NCI-H510A treated with DMSO at 0.1 percent for 48 hours (cell line): ENCODE results near the gene TYRP1.

Experiments
- DNase-seq: peaks from one replicate; lab custom pipeline; 2025; lab: John Stamatoyannopoulos, UW

TYRP1 gene

DNA sequence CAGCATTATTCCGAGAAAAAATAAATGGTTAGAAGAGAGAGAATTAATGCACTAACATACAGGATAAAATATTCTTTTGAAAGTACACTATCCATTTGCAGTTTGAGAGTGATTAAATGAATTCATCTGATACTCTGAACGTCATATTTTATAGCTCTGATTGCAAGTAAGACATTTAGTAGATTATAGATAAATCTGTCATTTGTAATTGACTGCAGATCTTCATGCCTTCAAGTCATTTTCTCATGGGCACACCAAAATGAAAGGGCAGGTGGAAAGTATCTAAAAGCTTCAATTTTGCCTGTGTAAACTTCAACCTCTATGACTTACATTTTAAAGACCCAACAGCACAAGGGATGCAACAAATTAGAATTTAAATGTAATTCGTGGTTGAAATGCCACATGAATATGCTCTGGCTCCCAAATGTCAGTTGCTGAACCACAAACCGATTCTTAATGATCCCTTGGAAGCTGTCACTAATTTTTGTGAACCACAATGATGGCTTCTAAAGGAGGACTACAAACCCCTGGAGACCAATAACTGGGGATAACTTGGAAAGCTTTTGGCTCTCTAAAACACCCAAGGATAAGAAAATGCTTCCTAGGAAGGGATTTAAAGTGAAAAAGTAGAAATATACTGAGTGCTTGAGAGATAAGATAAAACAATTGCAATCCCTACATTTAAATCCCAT is 3.9 kb downstream of the TYRP1 start:
- DNase-seq = no peak

- DNase-seq = no peak
These were observed 4.5 kb downstream of the TYRP1 start for GRCh38 chr9:12697719-12698118.

GRCh38 chr9:12698266-12698665 is 5.1 kb downstream of the TYRP1 start:
- no peak for DNase-seq

DNA sequence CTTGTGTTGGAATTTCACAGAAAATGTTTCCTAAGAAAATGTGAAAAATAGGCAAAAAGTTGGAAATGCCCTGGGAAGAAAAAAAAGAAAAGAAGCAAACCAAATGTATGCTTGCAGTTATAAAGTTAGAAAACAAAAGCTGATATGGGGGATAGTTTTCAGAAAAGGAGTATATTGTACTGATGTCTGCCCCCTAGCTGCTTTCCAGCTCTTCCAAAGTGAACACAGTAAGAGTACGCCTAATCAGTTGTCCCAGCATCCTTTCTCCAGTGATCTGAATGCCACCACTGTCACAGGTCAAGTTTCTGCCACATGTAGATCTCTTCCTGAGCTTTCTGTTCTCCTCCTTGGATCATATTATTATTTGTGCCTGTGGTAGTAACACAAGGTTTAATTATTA is 5.8 kb downstream of the TYRP1 start:
- no peak for DNase-seq

GRCh38 chr9:12699529-12699928 is 6.3 kb downstream of the TYRP1 start:
- DNase-seq = no peak

GRCh38 chr9:12701126-12701525 is 7.9 kb downstream of the TYRP1 start:
- no peak for DNase-seq

- peak; percentile 33 for DNase-seq
These were observed 9.1 kb downstream of the TYRP1 start for GRCh38 chr9:12702160-12702758.

DNA sequence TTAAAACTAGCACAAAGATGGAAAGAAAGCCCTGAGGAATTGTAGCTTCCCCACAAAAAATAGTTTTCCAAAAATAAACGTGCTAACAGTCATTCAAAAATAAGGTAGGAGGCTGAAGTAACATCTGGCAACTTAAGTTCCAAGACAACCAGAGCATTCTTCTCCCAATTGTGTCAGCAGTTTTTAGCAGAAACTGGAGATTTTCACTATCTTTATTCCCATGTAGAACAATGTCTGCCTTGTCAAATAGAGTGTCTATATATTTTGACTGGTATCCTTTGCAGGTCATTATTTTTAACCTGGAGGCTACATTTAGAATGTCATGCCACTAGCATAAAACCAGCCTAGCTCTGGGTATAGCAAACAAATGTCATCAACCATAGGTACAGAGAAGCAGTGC is 10.8 kb downstream of the TYRP1 start:
- DNase-seq = no peak

DNA sequence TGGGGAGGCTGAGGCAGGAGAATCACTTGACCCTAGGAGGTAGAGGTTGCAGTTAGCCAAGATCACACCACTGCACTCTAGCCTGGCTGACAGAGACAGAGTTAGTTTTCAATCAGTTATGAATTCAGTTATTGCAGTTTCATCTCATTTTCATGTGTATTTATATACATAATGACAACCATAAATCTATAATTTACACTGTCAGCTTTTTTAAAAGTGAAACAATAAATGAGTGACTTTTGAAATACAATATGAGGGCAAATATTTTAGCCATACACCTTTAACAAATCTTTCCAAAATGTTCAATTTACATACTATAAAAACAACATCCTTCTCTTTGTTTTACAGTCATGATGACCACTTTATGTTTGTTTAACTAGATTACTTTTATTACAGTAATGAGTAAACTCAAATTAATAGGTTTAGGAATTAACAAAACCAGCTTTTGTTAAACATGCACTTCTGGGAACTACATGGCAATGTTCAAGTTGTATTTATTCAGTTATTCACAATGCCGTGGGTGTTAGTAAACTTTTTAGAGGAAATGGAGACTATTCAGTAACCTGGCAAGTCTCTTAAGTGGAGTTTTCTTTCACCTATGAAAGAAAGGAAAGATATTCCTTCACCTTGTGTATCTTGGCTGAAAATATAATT is 12.7 kb downstream of the TYRP1 start:
- no peak for DNase-seq

- DNase-seq = no peak
These were observed 15.5 kb downstream of the TYRP1 start for GRCh38 chr9:12708562-12709298.

DNA sequence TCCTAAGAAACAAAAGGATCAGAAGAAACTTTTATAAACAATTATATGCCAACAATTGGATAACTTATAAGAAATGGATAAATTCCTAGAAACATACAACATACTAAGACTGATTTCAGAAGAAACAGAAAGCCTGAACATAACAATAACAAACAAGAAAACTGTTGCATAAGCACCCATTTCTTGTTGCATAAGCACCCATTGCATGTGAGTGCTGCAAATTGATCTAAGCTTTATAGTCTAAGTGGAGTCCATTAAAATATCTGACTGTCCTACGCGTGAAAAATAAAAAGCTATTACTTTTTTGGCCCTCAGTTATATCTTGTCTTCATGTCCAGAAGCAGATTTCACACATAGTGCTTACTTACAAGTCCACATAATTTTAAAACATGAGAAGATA is 19.3 kb downstream of the TYRP1 start:
- no peak for DNase-seq

DNA sequence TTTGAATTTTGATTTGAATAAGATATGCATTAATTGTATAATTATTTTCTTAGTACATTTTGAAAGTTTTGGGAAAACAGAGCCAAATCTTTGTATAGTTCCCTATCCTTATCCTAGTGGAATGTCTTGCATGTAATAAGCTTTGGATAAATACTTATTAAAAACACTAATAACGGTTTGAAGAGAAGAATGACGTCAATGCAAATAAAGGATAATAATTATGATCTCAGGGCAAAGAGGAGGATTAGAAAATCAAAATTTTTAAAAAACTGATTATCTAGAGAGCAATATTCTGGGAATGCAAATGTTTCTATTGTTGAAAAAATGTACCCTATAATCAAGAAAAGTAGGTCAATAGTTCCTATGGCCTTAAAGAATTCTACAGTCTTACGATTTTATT is 22.1 kb downstream of the TYRP1 start:
- no peak for DNase-seq

GRCh38 chr9:12716823-12717600 is 23.8 kb downstream of the TYRP1 start:
- DNase-seq = no peak

GRCh38 chr9:12717907-12718306 is 24.7 kb downstream of the TYRP1 start:
- no peak for DNase-seq

GRCh38 chr9:12718482-12719026 is 25.4 kb downstream of the TYRP1 start:
- DNase-seq = no peak

GRCh38 chr9:12719431-12719830 is 26.2 kb downstream of the TYRP1 start:
- DNase-seq = peak; percentile 72

DNA sequence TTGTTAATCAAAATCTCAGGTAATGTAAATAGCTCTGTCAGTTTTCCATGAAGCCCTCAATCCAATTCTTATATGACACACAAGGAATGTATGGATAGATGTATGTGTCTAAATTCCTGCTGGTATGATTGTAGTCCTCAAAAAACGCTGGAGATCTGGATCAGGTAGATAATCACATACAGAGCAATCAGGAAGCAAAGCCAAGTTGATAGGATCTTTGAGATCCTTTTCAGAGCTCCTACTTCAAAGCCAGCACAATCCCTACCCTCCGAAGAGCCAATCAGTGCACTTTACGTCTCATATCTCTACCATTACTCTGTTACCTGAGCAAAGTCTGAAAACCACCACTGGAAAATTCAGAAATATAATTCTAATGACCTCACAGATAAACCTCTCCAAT is 27.4 kb downstream of the TYRP1 start:
- no peak for DNase-seq

DNA sequence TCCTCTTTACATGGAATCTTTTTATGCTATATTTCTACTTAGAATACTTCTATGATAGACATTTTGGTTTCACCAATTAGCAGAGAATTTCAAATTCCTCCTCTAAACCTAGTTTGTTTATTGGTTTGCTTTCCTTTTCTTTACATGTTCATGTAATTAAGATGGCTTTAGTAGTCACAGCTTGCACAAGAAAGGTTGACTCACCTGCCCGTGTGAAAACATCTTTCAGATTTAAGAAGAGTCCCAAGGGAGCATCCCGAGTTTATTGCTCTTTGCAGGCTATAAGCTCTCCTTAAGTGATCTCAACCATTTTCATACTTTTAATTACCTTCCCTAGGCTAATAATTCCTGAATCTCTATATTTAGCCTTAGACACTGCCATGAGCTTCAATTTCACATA is 28.9 kb downstream of the TYRP1 start:
- DNase-seq = no peak

DNA sequence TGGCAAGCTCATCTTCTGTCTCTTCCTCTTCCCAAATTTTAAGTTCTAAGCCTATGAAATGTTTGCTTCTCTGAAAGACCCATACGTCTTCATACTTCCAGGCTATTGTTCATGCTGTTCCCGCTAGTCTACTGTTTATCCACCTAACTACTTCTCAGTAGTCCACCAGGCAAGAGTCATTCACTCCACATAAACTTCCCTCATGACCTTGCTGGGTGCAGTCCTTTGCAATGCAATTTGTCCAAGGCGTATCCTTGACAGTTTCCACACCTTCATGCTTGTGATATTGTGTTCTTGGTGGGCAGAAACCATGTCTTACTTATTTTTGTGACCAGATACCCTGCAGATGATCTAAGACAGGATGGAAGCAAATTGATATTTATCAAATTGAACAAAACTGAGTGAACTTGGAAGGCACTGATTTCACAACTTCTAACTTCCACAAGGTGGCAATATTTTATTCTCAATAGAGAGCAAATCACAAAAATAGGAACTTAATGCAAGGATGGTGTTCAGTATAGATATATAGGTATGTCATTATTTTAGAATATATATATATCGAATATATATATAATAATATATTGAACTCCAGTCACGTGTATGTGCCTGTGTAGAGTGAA is 30.3 kb downstream of the TYRP1 start:
- peak; percentile 55 for DNase-seq

- DNase-seq = no peak
These were observed 33.6 kb downstream of the TYRP1 start for GRCh38 chr9:12726795-12727194.

- no peak for DNase-seq
These were observed 37.0 kb downstream of the TYRP1 start for GRCh38 chr9:12730198-12730597.
